Motor neuron (in vitro differentiated cells): Measurements from ENCODE around the gene FRY. TPM values are rescaled to one million over a fixed set of nuclear protein-coding genes. Genes with fewer than 3 reads are reported as not detected.

ENCODE experiments used
- ATAC-seq, 8 experiments: fragments of 200-7000 bp; cut with Tn5 transposase; replicated peaks in 6 of 8; 2 replicates each; pipeline ENCODE4 v1.8.0; 2021; ENCODE audit warnings: mild to moderate bottlenecking in 8 of 8, moderate library complexity in 8 of 8
- H3K27ac ChIP-seq, 2 donors: fragments of 250-450 bp; sonication (Bioruptor Pico); 2 replicates each; pipeline ENCODE4 v1.9.0; 2021; ENCODE audit warnings: antibody characterized with exemption in 2 of 2, mild to moderate bottlenecking in 2 of 2, moderate library complexity in 1 of 2
- H3K4me1 ChIP-seq, 2 donors: fragments of 250-450 bp; sonication (Bioruptor Pico); replicated peaks in 1 of 2; 2 replicates each; pipeline ENCODE4 v1.6.1; 2021; ENCODE audit warnings: antibody characterized with exemption in 2 of 2, mild to moderate bottlenecking in 2 of 2, moderate library complexity in 1 of 2
- H3K4me3 ChIP-seq, 5 donors: fragments of 250-450 bp; sonication (Bioruptor Pico); 2 replicates each; pipeline ENCODE4 v1.9.0; 2021; ENCODE audit warnings: antibody characterized with exemption in 5 of 5, mild to moderate bottlenecking in 5 of 5, moderate library complexity in 4 of 5
- WGBS, 10 experiments: fragments of 450-650 bp; shearing (Covaris generic); methylation state at CpG; one replicate each; pipeline ENCODE4 v1.0.0; 2022; 5-methylcytosine and 5-hydroxymethylcytosine counted together
- in situ Hi-C, 9 experiments: fragments of 400-800 bp; cut with MboI; loops; one replicate each; pipeline ENCODE4 v1.15.0; 2021; ENCODE audit warnings: low sequenced_read_pairs in 9 of 9, low pct_unique_long_range_greater_than_20kb in 2 of 9; ENCODE audit not compliant: unreplicated experiment in 9 of 9
- total RNA-seq, 8 experiments: library from RNA; unstranded; fragments of 300-600 nt; gene quantifications; 2 replicates each; pipeline versions ENCODE4 v1.2.3 to v1.2.4, GENCODE V29; 2022

The FRY gene
- total RNA-seq, 8 experiments from 2014 or later, result 6.0 to 54.0 (median 35.7) TPM

DNA sequence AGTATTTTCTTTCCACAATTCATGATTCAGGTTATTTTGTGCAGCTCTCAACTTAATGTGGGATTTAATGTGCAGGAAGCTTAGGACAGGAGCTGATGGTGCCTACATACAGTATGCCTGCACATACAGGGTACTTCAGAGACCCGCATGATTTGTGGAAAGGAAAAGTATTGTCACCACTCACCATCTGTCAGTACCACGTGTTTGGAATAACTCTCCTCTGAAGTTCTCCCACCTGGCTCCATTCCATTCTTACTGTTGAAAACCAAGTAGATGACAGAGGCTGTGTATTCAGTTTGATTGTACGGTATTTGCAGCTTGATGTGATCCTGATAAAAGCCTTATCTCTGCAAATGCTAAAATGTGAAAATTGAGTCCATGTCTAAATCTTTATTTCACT, 197.9 kb downstream of the FRY start:
- ATAC-seq, result no peak
- WGBS, 10 experiments, result 34 to 93% (median 80%) methylated on average over 2 to 3 of the region's 3 CpGs; no CpG with 5 or more reads in 2 of the 10 experiments
- in situ Hi-C loops, result no loop called here
- Histone ChIP-seq H3K4me3 (no peak overlapping the region), H3K4me1 (peaks cover 7 to 16% of the 10 kb centered on the region in 2 donors), H3K27ac (no peak overlapping the region)

GRCh38 chr13:32232263-32232662, 200.7 kb downstream of the FRY start:
- no peak for ATAC-seq
- peak overlapping the region in 1 of 2 donors; percentile 57 for H3K27ac ChIP-seq
- 86 to 100% (median 100%) methylated on average over 1 to 3 of the region's 3 CpGs; no CpG with 5 or more reads in 3 of the 10 experiments for WGBS, 10 experiments
- peaks cover 7 to 16% of the 10 kb centered on the region in 2 donors for H3K4me1 ChIP-seq
- no peak overlapping the region for H3K4me3 ChIP-seq
- in situ Hi-C loops, result no loop called here

DNA sequence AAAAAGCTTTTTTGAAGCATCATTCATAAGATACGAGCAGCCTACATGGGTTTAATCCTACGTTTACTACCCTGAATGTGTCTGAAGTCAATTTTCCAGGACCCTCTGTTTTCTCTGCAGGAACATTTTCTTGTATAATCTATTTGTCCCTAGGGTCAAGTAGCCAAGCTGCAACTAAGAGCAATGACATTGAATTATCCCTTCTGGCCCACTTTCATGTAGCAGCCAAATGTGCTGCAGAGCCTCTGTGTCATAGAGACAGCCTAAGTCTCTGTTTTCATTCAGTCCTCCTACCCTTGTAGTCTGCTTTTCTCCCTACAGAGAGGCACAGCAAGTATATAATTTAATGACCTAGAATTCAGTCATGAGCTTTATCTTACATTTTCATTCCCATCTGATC, 201.5 kb downstream of the FRY start:
- in situ Hi-C loops, result no loop called here
- peak in 5 of 8 experiments; percentile 43 to 89 (median 64) for ATAC-seq
- Histone ChIP-seq H3K27ac (no peak overlapping the region), H3K4me1 (peaks cover 7 to 16% of the 10 kb centered on the region in 2 donors), H3K4me3 (no peak overlapping the region)
- 44 to 90% (median 56%) methylated on average over 1 to 2 of the region's 2 CpGs; no CpG with 5 or more reads in 4 of the 10 experiments for WGBS, 10 experiments

DNA sequence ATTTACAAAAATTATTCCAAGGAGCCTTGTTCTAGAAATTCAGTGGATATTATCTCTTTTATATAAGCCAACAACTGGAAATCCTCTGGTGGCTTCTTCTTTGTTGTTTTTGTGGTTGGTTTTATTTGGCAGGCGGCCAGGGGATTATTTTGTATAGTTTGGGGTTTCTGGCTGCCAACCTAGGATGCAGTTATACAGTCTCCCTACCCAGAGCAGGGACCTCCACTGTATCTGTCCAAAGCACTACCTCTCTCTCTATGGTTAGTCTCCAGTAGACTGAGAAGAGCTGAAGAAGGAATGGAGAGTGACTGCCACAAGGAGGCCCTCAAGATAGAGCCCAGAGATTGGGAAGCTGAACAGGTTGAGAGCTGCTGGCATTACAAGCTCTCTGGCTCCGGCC, 203.3 kb downstream of the FRY start:
- in situ Hi-C loops, result no loop called here
- no peak overlapping the region for H3K4me3 ChIP-seq
- WGBS, 10 experiments, result 0 to 100% (median 88%) methylated on average over 1 to 2 of the region's 2 CpGs; no CpG with 5 or more reads in 3 of the 10 experiments
- H3K4me1 ChIP-seq, result peaks cover 7 to 16% of the 10 kb centered on the region in 2 donors
- ATAC-seq, result no peak
- no peak overlapping the region for H3K27ac ChIP-seq

- WGBS, 10 experiments, result 80 to 100% (median 94%) methylated on average over 2 to 4 of the region's 6 CpGs; no CpG with 5 or more reads in 2 of the 10 experiments
- in situ Hi-C loops, result no loop called here
- Histone ChIP-seq H3K4me1 (peaks cover 4 to 11% of the 10 kb centered on the region in 2 donors), H3K4me3 (no peak overlapping the region), H3K27ac (no peak overlapping the region)
- ATAC-seq, result no peak
These were observed 206.1 kb downstream of the FRY start for GRCh38 chr13:32237681-32238080.

GRCh38 chr13:32243695-32244094, 212.1 kb downstream of the FRY start:
- Histone ChIP-seq H3K4me1 (no peaks in the 10 kb centered on the region), H3K27ac (no peak overlapping the region), H3K4me3 (no peak overlapping the region)
- ATAC-seq, result no peak
- in situ Hi-C loops, result no loop called here
- 77 to 100% (median 94%) methylated on average over 1 to 5 of the region's 5 CpGs; no CpG with 5 or more reads in 1 of the 10 experiments for WGBS, 10 experiments

DNA sequence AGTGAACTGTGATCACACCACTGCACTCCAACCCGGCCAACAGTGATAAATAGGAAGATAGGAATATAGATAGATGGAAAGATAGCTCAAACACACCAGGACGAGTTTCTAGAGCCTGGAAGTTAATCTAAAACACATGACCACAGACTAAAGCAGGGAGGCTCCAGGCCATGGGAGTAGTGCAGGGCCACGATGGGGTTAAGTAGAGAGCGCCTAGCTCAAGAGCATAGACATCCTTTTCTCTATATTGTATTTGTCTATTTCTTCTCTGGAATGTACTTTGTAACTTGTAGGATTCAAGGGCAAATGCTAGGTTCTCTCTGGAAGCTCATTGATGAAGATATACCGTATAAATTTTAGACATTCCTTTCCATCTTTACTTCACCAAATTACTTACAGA, 214.0 kb downstream of the FRY start:
- whole genome bisulfite sequencing, 10 experiments, result 53 to 100% (median 84%) methylated on average over 1 to 5 of the region's 5 CpGs; no CpG with 5 or more reads in 1 of the 10 experiments

GRCh38 chr13:32246468-32246867, 214.9 kb downstream of the FRY start:
- 28 to 85% (median 54%) methylated on average over 1 to 2 of the region's 2 CpGs; no CpG with 5 or more reads in 3 of the 10 experiments for whole genome bisulfite sequencing, 10 experiments
- Histone ChIP-seq H3K27ac (no peak overlapping the region), H3K4me3 (no peak overlapping the region), H3K4me1 (no peaks in the 10 kb centered on the region)
- peak in 6 of 8 experiments; percentile 33 to 100 (median 84) for ATAC-seq
- in situ Hi-C loops, result no loop called here

More for the DNA sequence above, 214.0 kb downstream of the FRY start:
- H3K27ac ChIP-seq, result no peak overlapping the region
- no peaks in the 10 kb centered on the region for H3K4me1 ChIP-seq
- no peak for ATAC-seq
- no peak overlapping the region for H3K4me3 ChIP-seq
- in situ Hi-C loops, result no loop called here

GRCh38 chr13:32247887-32248286, 216.3 kb downstream of the FRY start:
- no peaks in the 10 kb centered on the region for H3K4me1 ChIP-seq
- in situ Hi-C loops, result no loop called here
- no peak overlapping the region for H3K27ac ChIP-seq
- no peak for ATAC-seq
- H3K4me3 ChIP-seq, result no peak overlapping the region
- 0% methylated on average over 1 of the region's 1 CpG; no CpG with 5 or more reads in 9 of the 10 experiments for WGBS, 10 experiments

DNA sequence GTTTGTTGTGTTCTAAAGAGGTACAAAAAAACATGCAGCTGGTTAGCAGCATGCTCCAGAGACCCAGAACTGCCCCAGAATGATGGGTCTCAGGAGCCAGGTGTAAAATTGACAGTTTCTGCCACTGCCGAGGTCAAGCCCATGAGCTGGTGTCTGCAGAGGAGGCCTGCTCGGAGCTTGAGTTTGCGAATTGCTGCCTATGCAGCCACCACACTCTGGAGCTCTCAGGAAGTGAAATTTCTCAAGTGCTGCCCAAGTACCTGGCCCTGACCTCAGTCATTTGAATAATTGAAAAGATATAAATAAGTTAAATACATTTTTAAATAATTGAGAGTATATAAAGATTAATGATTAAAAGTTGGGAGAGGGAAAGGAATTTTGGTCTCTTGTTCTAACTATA, 217.2 kb downstream of the FRY start:
- ATAC-seq, result no peak
- Histone ChIP-seq H3K4me1 (no peaks in the 10 kb centered on the region), H3K4me3 (no peak overlapping the region), H3K27ac (no peak overlapping the region)
- in situ Hi-C loops, result no loop called here
- WGBS, 10 experiments, result 67 to 100% (median 97%) methylated on average over 1 to 3 of the region's 3 CpGs; no CpG with 5 or more reads in 4 of the 10 experiments

DNA sequence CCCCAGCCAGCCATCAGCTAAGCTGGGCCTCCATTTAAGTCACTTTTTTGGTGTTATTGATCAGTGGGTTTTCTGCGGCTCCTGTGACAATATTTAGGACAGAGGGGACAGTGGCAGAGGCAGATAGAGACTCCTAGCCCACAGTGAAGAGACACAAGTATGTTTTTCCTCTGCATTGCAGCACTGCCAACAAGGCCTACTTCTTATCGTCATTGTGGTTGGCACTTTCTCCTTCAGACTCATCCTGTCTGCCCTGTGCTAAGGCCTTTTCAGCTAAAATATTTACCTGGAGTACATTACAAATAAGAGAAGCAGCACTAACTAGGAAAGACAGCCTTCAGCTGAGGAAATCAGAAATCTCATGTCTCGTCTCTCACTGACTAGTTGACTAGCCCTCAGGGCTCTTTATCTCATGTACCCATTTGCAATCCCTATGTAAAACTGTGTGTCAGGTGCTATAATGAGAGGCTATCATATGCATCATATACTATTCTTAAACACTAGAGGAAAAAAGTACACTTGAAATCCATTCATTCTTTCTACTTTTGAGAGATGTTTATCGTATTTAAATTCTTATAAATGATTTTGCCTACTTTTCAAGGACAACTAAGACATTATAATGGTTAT, 221.4 kb downstream of the FRY start:
- in situ Hi-C loops, result no loop called here
- H3K4me3 ChIP-seq, result no peak overlapping the region
- no peaks in the 10 kb centered on the region for H3K4me1 ChIP-seq
- ATAC-seq, result peak in 3 of 8 experiments; percentile 33 to 59 (median 56)
- no peak overlapping the region for H3K27ac ChIP-seq
- WGBS, 10 experiments, result 43 to 100% (median 84%) methylated on average over 1 to 4 of the region's 4 CpGs

GRCh38 chr13:32253911-32254399, 222.4 kb downstream of the FRY start:
- ATAC-seq, result no peak
- no peaks in the 10 kb centered on the region for H3K4me1 ChIP-seq
- no peak overlapping the region for H3K4me3 ChIP-seq
- in situ Hi-C loops, result no loop called here
- H3K27ac ChIP-seq, result no peak overlapping the region
- WGBS, 10 experiments, result 81 to 100% (median 93%) methylated on average over 1 to 9 of the region's 14 CpGs

DNA sequence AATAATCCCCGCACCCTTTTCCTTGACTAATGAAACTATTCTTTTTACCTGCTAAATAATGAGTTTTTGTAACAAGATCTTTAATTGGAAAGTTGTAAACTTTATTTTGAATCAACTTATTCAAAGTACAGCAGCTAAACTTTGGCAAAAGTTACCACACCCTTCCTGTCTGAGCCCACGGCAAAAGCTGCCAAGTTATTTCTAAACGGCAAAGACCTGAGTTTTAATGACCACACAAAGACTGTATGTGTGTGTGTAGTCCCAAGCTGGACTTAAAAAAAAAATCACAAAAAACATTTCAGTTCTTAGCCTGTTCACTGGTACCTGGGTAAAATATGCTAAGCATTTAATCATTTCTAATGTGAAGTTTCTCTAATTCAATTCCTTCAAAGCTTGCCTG, 222.8 kb downstream of the FRY start:
- Histone ChIP-seq H3K4me1 (no peaks in the 10 kb centered on the region), H3K27ac (no peak overlapping the region), H3K4me3 (no peak overlapping the region)
- in situ Hi-C loops, result no loop called here
- 41 to 100% (median 68%) methylated on average over 1 to 3 of the region's 3 CpGs; no CpG with 5 or more reads in 2 of the 10 experiments for WGBS, 10 experiments
- peak in 3 of 8 experiments; percentile 50 to 68 (median 53) for ATAC-seq
